Measurements from ENCODE around the gene CCDC102A.

The CCDC102A gene

GRCh38 chr16:57508035-57508425, 28.3 kb downstream of the CCDC102A start:
- no peak for TF ChIP-seq TRIM28 (IDR thresholded peaks at IDR 0.05; ENCODE audit: borderline replicate concordance, low read length)
- no peak for TF ChIP-seq ATF2 (tag by site-specific recombination; IDR thresholded peaks at IDR 0.05; ENCODE audit: low read depth)
- ChIA-PET POLR2A (no interaction called here), CTCF (interaction anchor here (0.6 to 4.5 kb wide), 5 partner anchors 12 to 90 kb away, joined by 3 to 16 read pairs (median 3); no protein-coding TSS in a partner anchor)
- no peak overlapping the region for H3K27ac ChIP-seq (ENCODE audit: extremely low read depth, low read depth, low read length)
- H3K36me3 ChIP-seq (ENCODE audit: control insufficient read depth in 2 of 2, insufficient read depth in 1 of 2, low read length in 2 of 2), result peaks cover 0 to 3% of the 10 kb centered on the region in 2 experiments; a peak in 2 of 3 replicates
- H3K9me3 ChIP-seq (ENCODE audit: control insufficient read depth, insufficient read depth, low read depth, low read length), result no peaks in the 10 kb centered on the region
- H3K4me3 ChIP-seq (ENCODE audit: low read depth, low read length), result no peak overlapping the region
- peaks cover under 1% of the 10 kb centered on the region; the same call in 1 of the 2 replicates for H3K4me1 ChIP-seq (ENCODE audit: control insufficient read depth, insufficient read depth, low read length)

GRCh38 chr16:57507136-57508034, 29.0 kb downstream of the CCDC102A start:
- CTCF ChIA-PET, result interaction anchor here (0.7 to 4.5 kb wide), 3 partner anchors 12 to 90 kb away, joined by 3 to 16 read pairs (median 4); no protein-coding TSS in a partner anchor
- POLR2A ChIA-PET, result no interaction called here

GRCh38 chr16:57505169-57505568, 31.2 kb downstream of the CCDC102A start:
- TF ChIP-seq ZBTB20 (tag by site-specific recombination; IDR thresholded peaks at IDR 0.05) (peak; percentile 89), ZNF423 (tag by site-specific recombination; IDR thresholded peaks at IDR 0.05) (no peak), ZNF202 (tag by site-specific recombination; IDR thresholded peaks at IDR 0.05; ENCODE audit: borderline replicate concordance) (no peak), ZNF391 (tag by site-specific recombination; IDR thresholded peaks at IDR 0.05; ENCODE audit: borderline replicate concordance, low read depth) (no peak), ZNF837 (tag by site-specific recombination; IDR thresholded peaks at IDR 0.05) (no peak), ZNF777 (tag by site-specific recombination; IDR thresholded peaks at IDR 0.05; ENCODE audit: borderline replicate concordance) (no peak)
- no peak overlapping the region for H3K4me3 ChIP-seq (ENCODE audit: low read depth, low read length)
- CTCF ChIA-PET, result interaction anchor here (0.6 to 4.5 kb wide), 5 partner anchors 8 to 212 kb away, joined by 3 to 16 read pairs (median 3); no protein-coding TSS in a partner anchor
- no peaks in the 10 kb centered on the region for H3K4me1 ChIP-seq (ENCODE audit: control insufficient read depth, insufficient read depth, low read length)
- POLR2A ChIA-PET, result interaction anchor here (0.5 kb wide), 1 partner anchor 90 kb away, joined by 3 read pairs; no protein-coding TSS in a partner anchor
- H3K27ac ChIP-seq (ENCODE audit: extremely low read depth, low read depth, low read length), result no peak overlapping the region
- no peaks in the 10 kb centered on the region for H3K9me3 ChIP-seq (ENCODE audit: control insufficient read depth, insufficient read depth, low read depth, low read length)
- no peaks in the 10 kb centered on the region for H3K36me3 ChIP-seq (ENCODE audit: control insufficient read depth in 2 of 2, insufficient read depth in 1 of 2, low read length in 2 of 2)

More at GRCh38 chr16:57507136-57508034, 29.0 kb downstream of the CCDC102A start:
- Histone ChIP-seq H3K36me3 (ENCODE audit: control insufficient read depth in 2 of 2, insufficient read depth in 1 of 2, low read length in 2 of 2) (no peaks in the 10 kb centered on the region; a peak in 1 of 3 replicates), H3K27ac (ENCODE audit: extremely low read depth, low read depth, low read length) (no peak overlapping the region), H3K4me3 (ENCODE audit: low read depth, low read length) (no peak overlapping the region), H3K4me1 (ENCODE audit: control insufficient read depth, insufficient read depth, low read length) (no peaks in the 10 kb centered on the region), H3K9me3 (ENCODE audit: control insufficient read depth, insufficient read depth, low read depth, low read length) (no peaks in the 10 kb centered on the region)
- no peak for TF ChIP-seq ZNF791 (tag by site-specific recombination; IDR thresholded peaks at IDR 0.05)
- TF ChIP-seq ZBTB1 (tag by site-specific recombination; IDR thresholded peaks at IDR 0.05), result no peak
- peak; percentile 84 for TF ChIP-seq GLIS1 (tag by site-specific recombination; IDR thresholded peaks at IDR 0.05)
- no peak for TF ChIP-seq ZNF354C (tag by site-specific recombination; IDR thresholded peaks at IDR 0.05; ENCODE audit: borderline replicate concordance, low read depth)
- TF ChIP-seq ZNF449 (tag by site-specific recombination; IDR thresholded peaks at IDR 0.05), result no peak
- TF ChIP-seq SP7 (tag by site-specific recombination; IDR thresholded peaks at IDR 0.05), result peak; percentile 45
- no peak for TF ChIP-seq ZNF157 (tag by site-specific recombination; IDR thresholded peaks at IDR 0.05)
- TF ChIP-seq ZNF10 (tag by site-specific recombination; IDR thresholded peaks at IDR 0.05), result no peak
- TF ChIP-seq ZNF837 (tag by site-specific recombination; IDR thresholded peaks at IDR 0.05), result no peak
- TF ChIP-seq ZIC2 (tag by site-specific recombination; IDR thresholded peaks at IDR 0.05), result peak; percentile 93
- no peak for TF ChIP-seq ZNF585B (tag by site-specific recombination; IDR thresholded peaks at IDR 0.05)
- no peak for TF ChIP-seq ZNF843 (tag by site-specific recombination; IDR thresholded peaks at IDR 0.05)

Data from HEK293 (cell line).